Activated T-helper 2 cell treated with anti-CD3 and anti-CD28 coated beads, Interferon-gamma antibody, Interleukin-2, Interleukin-4, amounts not matched to agents 10 μg/mL and 5 μg/mL and 100 μg/mL, durations not matched to agents 14 hours and 24 hours and 36 hours (primary cell): Measurements from ENCODE around the gene GRK5. TPM values are rescaled to one million over a fixed set of nuclear protein-coding genes. Genes with fewer than 3 reads are reported as not detected.
"Not testable (repeated sequence)": the region's sequence is repeated elsewhere in the genome, so short reads cannot be mapped to it uniquely, and the experiment has no call there.

Source experiments
- DNase-seq: peaks from one replicate; pipeline ENCODE4 v3.0.0; 2021; ENCODE audit warnings: low spot score
- H3K27ac Mint-ChIP-seq: one replicate; pipeline ENCODE4 v1.8.0; 2021; ENCODE audit warnings: mixed read lengths
- H3K27me3 Mint-ChIP-seq: one replicate; pipeline ENCODE4 v1.8.0; 2021; ENCODE audit warnings: low read depth, mixed read lengths
- H3K36me3 Mint-ChIP-seq: one replicate; pipeline ENCODE4 v1.8.0; 2021; ENCODE audit warnings: low read depth, mixed read lengths
- H3K4me1 Mint-ChIP-seq: one replicate; pipeline ENCODE4 v1.8.0; 2021; ENCODE audit warnings: low read depth, mixed read lengths
- H3K4me3 Mint-ChIP-seq: one replicate; pipeline ENCODE4 v1.8.0; 2021; ENCODE audit warnings: low read depth, mild to moderate bottlenecking, moderate library complexity, mixed read lengths
- H3K9me3 Mint-ChIP-seq: one replicate; pipeline ENCODE4 v1.8.0; 2021; ENCODE audit warnings: mixed read lengths
- intact Hi-C: fragments of 100-400 bp; cut with micrococcal nuclease; formaldehyde crosslinking; loops from one replicate; pipeline ENCODE4 v1.15.1; 2023
- total RNA-seq: library from RNA; stranded (reverse); gene quantifications from 2 replicates; pipeline ENCODE4 v1.2.3, GENCODE V29; 2022

Gene GRK5
- total RNA-seq, 1 donor from 2014 or later: 24.4 TPM

- intact Hi-C loops: no loop called here
- no peak overlapping the region for H3K4me3 Mint-ChIP-seq
- peaks cover 7% of the 10 kb centered on the region for H3K4me1 Mint-ChIP-seq
- no peaks in the 10 kb centered on the region for H3K27me3 Mint-ChIP-seq
- no peak for DNase-seq
- H3K27ac Mint-ChIP-seq: no peak overlapping the region
- H3K9me3 Mint-ChIP-seq: no peaks in the 10 kb centered on the region
- H3K36me3 Mint-ChIP-seq: peaks cover 42% of the 10 kb centered on the region
Measured at GRCh38 chr10:119426699-119427098, 219.3 kb downstream of the GRK5 start.

DNA sequence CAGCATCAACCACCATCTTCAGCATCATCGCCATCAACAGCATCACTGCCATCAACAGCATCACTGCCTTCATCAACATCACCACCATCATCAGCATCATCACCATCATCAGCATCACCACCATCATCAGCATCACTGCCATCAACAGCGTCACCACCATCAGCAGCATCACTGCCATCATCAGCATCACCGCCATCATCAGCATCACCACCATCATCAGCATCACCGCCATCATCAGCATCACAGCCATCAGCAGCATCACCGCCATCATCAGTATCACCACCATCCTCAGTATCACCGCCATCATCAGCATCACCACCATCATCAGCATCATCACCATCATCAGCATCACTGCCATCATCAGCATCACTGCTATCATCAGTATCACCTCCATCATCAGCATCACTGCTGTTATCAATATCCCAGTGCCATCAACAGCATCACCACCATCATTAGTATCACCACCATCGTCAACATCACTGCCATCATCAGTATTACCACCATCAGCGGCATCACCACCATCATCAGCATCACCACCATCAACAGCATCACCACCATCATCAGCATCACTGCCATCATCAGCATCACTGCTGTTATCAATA, 220.0 kb downstream of the GRK5 start:
- intact Hi-C loops: no loop called here
- peaks cover 48% of the 10 kb centered on the region for H3K36me3 Mint-ChIP-seq
- no peaks in the 10 kb centered on the region for H3K27me3 Mint-ChIP-seq
- no peaks in the 10 kb centered on the region for H3K9me3 Mint-ChIP-seq
- no peak overlapping the region for H3K4me3 Mint-ChIP-seq
- H3K27ac Mint-ChIP-seq: no peak overlapping the region
- no peak for DNase-seq
- H3K4me1 Mint-ChIP-seq: peaks cover 7% of the 10 kb centered on the region

DNA sequence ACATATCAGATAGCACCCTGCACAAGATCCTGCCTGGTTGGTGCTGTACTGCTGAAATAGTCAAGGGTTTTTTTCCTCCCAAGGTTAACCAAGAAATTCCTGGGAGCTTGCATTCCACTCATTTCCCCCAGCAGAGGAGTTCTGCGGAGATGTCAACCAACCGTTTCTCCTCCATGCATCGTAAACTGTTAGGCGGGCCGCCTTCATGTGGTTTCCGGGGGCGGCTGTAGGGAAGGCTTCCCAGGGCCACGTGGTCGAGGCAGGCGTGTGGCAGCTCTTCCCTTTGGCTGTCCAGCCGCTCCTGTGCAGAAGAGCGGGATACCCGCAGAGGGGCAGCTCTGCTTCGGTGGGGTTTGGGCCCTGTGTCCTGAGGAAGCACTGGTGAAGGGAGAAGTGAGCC, 221.4 kb downstream of the GRK5 start:
- H3K27me3 Mint-ChIP-seq: no peaks in the 10 kb centered on the region

DNA sequence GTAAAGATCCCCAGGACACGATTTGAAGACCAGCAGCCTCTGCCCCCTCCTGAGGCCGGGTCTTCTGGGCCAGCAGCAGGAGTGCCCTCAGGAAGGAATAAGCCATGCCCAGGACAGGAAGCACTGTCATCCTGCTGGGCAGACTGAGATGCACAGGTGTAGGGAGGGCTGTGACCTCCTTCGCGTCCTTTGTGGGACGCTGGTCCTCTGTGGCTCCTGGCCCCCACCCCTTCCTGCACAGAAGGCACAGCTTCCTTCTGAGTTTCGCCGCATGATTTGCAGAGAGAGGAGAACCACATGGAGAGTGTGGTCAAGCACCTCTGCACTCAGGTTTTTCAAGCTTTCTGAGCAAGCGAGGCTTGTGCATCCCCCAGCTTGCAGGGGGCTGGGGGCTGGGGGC, 222.4 kb downstream of the GRK5 start:
- peaks cover 7% of the 10 kb centered on the region for H3K4me1 Mint-ChIP-seq
- intact Hi-C loops: no loop called here
- peaks cover 13% of the 10 kb centered on the region for H3K9me3 Mint-ChIP-seq
- no peak overlapping the region for H3K27ac Mint-ChIP-seq
- H3K27me3 Mint-ChIP-seq: no peaks in the 10 kb centered on the region
- no peak overlapping the region for H3K4me3 Mint-ChIP-seq
- H3K36me3 Mint-ChIP-seq: peaks cover 66% of the 10 kb centered on the region
- no peak for DNase-seq

More for the DNA sequence above, 221.4 kb downstream of the GRK5 start:
- intact Hi-C loops: no loop called here
- Mint-ChIP-seq H3K4me1 (peaks cover 7% of the 10 kb centered on the region), H3K36me3 (peaks cover 60% of the 10 kb centered on the region), H3K27ac (no peak overlapping the region), H3K4me3 (no peak overlapping the region), H3K9me3 (peaks cover 4% of the 10 kb centered on the region)
- no peak for DNase-seq

- Mint-ChIP-seq H3K4me3 (no peak overlapping the region), H3K9me3 (peaks cover 19% of the 10 kb centered on the region), H3K36me3 (peaks cover 69% of the 10 kb centered on the region), H3K4me1 (peaks cover 7% of the 10 kb centered on the region), H3K27me3 (no peaks in the 10 kb centered on the region), H3K27ac (no peak overlapping the region)
- intact Hi-C loops: no loop called here
- DNase-seq: no peak
Measured at GRCh38 chr10:119431034-119431772, 223.8 kb downstream of the GRK5 start.

GRCh38 chr10:119431773-119432135, 224.4 kb downstream of the GRK5 start:
- intact Hi-C loops: no loop called here
- Mint-ChIP-seq H3K9me3 (peaks cover 19% of the 10 kb centered on the region), H3K4me3 (no peak overlapping the region), H3K27me3 (no peaks in the 10 kb centered on the region), H3K36me3 (peaks cover 69% of the 10 kb centered on the region), H3K27ac (no peak overlapping the region), H3K4me1 (peaks cover 7% of the 10 kb centered on the region)
- DNase-seq: no peak

DNA sequence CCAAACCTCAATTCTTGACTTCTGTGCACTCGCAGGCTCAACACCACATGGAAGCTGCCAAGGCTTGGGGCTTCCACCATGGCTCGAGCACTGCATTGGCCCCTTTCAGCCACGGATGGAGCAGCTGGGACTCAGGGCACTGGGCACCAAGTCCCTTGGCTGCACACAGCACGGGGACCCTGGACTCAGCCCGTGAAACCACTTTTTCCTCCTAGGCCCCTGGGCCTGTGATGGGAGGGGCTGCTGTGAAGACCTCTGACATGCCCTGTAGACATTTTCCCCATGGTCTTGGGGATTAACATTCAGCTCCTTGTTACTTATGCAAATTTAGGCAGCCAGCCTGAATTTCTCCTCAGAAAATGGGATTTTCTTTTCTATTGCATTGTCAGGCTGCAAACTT, 227.6 kb downstream of the GRK5 start:
- intact Hi-C loops, DNase-seq, H3K27me3 Mint-ChIP-seq, H3K27ac Mint-ChIP-seq, H3K4me3 Mint-ChIP-seq, H3K4me1 Mint-ChIP-seq: not testable (repeated sequence)
- Mint-ChIP-seq H3K9me3 (peaks cover 19% of the 10 kb centered on the region), H3K36me3 (peaks cover 61% of the 10 kb centered on the region)

DNA sequence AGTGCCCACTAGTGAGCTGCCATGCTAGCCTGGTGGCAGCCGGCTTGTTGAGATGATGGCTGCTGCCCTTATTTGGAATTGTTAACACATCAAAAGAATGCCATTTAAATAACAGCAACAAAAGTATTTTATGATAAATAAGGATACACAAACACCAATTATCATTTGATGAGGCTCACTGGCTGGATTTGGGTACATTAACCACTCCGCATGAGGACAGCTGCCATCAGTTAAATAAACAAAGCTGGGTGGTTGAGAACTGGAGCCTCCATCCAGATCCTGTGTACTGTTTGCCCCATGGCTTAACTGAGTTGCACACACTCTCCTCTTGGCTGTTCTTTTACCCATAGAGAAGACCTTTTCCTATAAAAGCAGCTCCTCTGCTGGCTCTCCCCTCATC, 231.3 kb downstream of the GRK5 start:
- H3K27ac Mint-ChIP-seq: no peak overlapping the region
- H3K27me3 Mint-ChIP-seq: no peaks in the 10 kb centered on the region
- no peaks in the 10 kb centered on the region for H3K4me1 Mint-ChIP-seq

DNA sequence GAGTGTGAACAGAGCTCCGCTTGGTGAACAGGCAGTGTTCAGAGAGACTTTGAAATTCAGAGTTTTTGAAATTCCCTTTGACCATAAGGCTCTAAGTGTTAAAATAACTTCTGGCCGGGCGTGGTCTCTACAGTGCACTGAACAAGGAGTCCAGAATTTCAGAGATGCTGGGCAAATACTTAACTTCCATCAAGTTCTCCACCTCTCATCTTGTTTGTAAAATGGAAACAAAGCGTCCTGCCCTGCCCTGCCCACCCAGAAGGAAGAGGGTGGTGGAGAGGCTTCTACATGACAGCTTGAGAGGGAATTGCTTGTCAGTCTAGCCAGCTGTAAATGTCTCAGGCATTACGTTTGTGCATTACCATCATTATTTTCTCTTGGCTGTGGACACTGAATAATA, 232.6 kb downstream of the GRK5 start:
- Mint-ChIP-seq H3K36me3 (peaks cover 20% of the 10 kb centered on the region), H3K27me3 (no peaks in the 10 kb centered on the region), H3K27ac (no peak overlapping the region), H3K4me3 (no peak overlapping the region), H3K9me3 (peaks cover 7% of the 10 kb centered on the region), H3K4me1 (no peaks in the 10 kb centered on the region)
- no peak for DNase-seq
- intact Hi-C loops: no loop called here

More for the DNA sequence above, 231.3 kb downstream of the GRK5 start:
- H3K9me3 Mint-ChIP-seq: peaks cover 16% of the 10 kb centered on the region
- H3K4me3 Mint-ChIP-seq: no peak overlapping the region
- H3K36me3 Mint-ChIP-seq: peaks cover 32% of the 10 kb centered on the region
- no peak for DNase-seq
- intact Hi-C loops: no loop called here

DNA sequence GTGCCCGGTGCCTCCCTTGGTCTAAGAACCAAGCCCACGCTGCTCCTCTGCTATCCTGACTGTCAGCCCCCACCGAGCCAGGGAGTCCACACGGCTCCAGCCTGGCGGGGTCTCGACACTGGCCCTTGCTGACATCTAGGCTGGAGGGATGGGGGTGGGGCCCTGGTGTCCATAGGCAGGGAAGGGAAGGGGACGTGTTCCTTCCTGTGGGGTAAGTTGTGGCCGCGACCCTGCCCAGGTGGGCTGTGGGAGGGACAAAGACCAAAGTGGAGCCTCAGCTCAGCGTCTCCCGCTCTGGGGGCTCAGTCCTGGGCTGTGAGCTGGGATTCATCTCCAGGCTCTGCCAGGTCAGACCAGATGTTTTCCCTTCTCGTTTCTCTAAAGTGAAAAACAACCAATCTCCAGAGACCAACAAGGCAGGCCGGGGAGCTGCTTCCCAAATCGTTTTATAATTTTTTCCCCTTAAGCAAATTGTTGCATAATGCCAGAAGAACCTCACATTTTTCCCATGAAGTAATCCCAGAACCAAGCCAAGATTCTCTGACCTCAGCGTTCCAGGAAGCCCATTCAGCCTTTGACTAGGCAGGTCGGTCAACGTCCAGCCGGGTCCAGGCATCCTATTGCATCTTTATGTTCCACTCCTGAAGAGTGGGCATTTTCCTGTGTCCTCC, 233.9 kb downstream of the GRK5 start:
- intact Hi-C loops: no loop called here
- no peaks in the 10 kb centered on the region for H3K9me3 Mint-ChIP-seq
- H3K27ac Mint-ChIP-seq: no peak overlapping the region
- H3K4me1 Mint-ChIP-seq: peaks cover 2% of the 10 kb centered on the region
- H3K27me3 Mint-ChIP-seq: no peaks in the 10 kb centered on the region
- peaks cover 10% of the 10 kb centered on the region for H3K36me3 Mint-ChIP-seq
- no peak overlapping the region for H3K4me3 Mint-ChIP-seq
- no peak for DNase-seq

GRCh38 chr10:119441921-119442757, 234.8 kb downstream of the GRK5 start:
- H3K4me1 Mint-ChIP-seq: peaks cover 2% of the 10 kb centered on the region
- no peaks in the 10 kb centered on the region for H3K27me3 Mint-ChIP-seq
- intact Hi-C loops: no loop called here
- H3K9me3 Mint-ChIP-seq: no peaks in the 10 kb centered on the region
- peaks cover 12% of the 10 kb centered on the region for H3K36me3 Mint-ChIP-seq
- H3K27ac Mint-ChIP-seq: no peak overlapping the region
- DNase-seq: no peak
- no peak overlapping the region for H3K4me3 Mint-ChIP-seq

GRCh38 chr10:119442758-119443060, 235.3 kb downstream of the GRK5 start:
- DNase-seq: no peak
- no peaks in the 10 kb centered on the region for H3K27me3 Mint-ChIP-seq
- H3K36me3 Mint-ChIP-seq: peaks cover 17% of the 10 kb centered on the region
- intact Hi-C loops: no loop called here
- peaks cover 2% of the 10 kb centered on the region for H3K4me1 Mint-ChIP-seq
- no peak overlapping the region for H3K27ac Mint-ChIP-seq
- H3K9me3 Mint-ChIP-seq: no peaks in the 10 kb centered on the region
- no peak overlapping the region for H3K4me3 Mint-ChIP-seq

GRCh38 chr10:119443441-119443840, 236.1 kb downstream of the GRK5 start:
- H3K4me3 Mint-ChIP-seq: no peak overlapping the region
- no peaks in the 10 kb centered on the region for H3K27me3 Mint-ChIP-seq

More at GRCh38 chr10:119443441-119443840, 236.1 kb downstream of the GRK5 start:
- intact Hi-C loops: no loop called here
- DNase-seq: no peak
- no peaks in the 10 kb centered on the region for H3K9me3 Mint-ChIP-seq
- H3K27ac Mint-ChIP-seq: no peak overlapping the region
- H3K36me3 Mint-ChIP-seq: peaks cover 12% of the 10 kb centered on the region
- H3K4me1 Mint-ChIP-seq: peaks cover 2% of the 10 kb centered on the region
